Activated T-cell treated with anti-CD3 and anti-CD28 coated beads for 4 hours (primary cell): ENCODE data around the gene C1orf56.

ENCODE experiments used
- DNase-seq: peaks from one replicate; pipeline ENCODE4 v3.0.0-alpha.2; 2020

C1orf56 gene

GRCh38 chr1:151026460-151026859, 21.1 kb upstream of the C1orf56 start:
- DNase-seq, result no peak

- DNase-seq, result no peak
These were observed 15.4 kb upstream of the C1orf56 start for GRCh38 chr1:151032164-151032563.

- DNase-seq, result no peak
These were observed 12.4 kb upstream of the C1orf56 start for GRCh38 chr1:151035167-151035566.

- DNase-seq, result no peak
These were observed 11.2 kb upstream of the C1orf56 start, which contains the start of gene BNIPL for GRCh38 chr1:151036356-151036755. BNIPL (plus strand) TSS chr1:151036586; CDS start chr1:151036726, 140 bp downstream.

GRCh38 chr1:151037032-151037431, 10.5 kb upstream of the C1orf56 start:
- DNase-seq, result no peak

GRCh38 chr1:151039521-151039920, 8.0 kb upstream of the C1orf56 start:
- no peak for DNase-seq

- DNase-seq, result no peak
These were observed 4.4 kb upstream of the C1orf56 start for GRCh38 chr1:151043163-151043562.

- DNase-seq, result peak; percentile 35
These were observed 534 bp downstream of the C1orf56 start for GRCh38 chr1:151047925-151048644.

- no peak for DNase-seq
These were observed 1.1 kb downstream of the C1orf56 start for GRCh38 chr1:151048645-151049032.

GRCh38 chr1:151049458-151049857, 1.9 kb downstream of the C1orf56 start:
- DNase-seq, result no peak

GRCh38 chr1:151050051-151050688, 2.6 kb downstream of the C1orf56 start:
- no peak for DNase-seq

- no peak for DNase-seq
These were observed 3.9 kb downstream of the C1orf56 start for GRCh38 chr1:151051356-151052009.

GRCh38 chr1:151054971-151055547, 7.5 kb downstream of the C1orf56 start:
- no peak for DNase-seq

GRCh38 chr1:151055581-151055980, 8.0 kb downstream of the C1orf56 start:
- DNase-seq, result no peak

GRCh38 chr1:151056149-151056548, 8.6 kb downstream of the C1orf56 start:
- DNase-seq, result no peak

- no peak for DNase-seq
These were observed 11.1 kb downstream of the C1orf56 start for GRCh38 chr1:151058692-151059091.

- peak; percentile 67 for DNase-seq
These were observed 11.8 kb downstream of the C1orf56 start, which contains the start of gene CDC42SE1 for GRCh38 chr1:151059109-151060006. CDC42SE1 (minus strand) TSS chr1:151059622; CDS start chr1:151055730, 3,892 bp downstream.

- DNase-seq, result no peak
These were observed 12.6 kb downstream of the C1orf56 start, which contains the start of gene MLLT11 for GRCh38 chr1:151060007-151060656. MLLT11 (plus strand) TSS chr1:151060397; CDS start chr1:151067225, 6,828 bp downstream.

GRCh38 chr1:151060657-151061421, 13.3 kb downstream of the C1orf56 start:
- DNase-seq, result no peak

- DNase-seq, result no peak
These were observed 14.2 kb downstream of the C1orf56 start for GRCh38 chr1:151061704-151062103.
